HG02588 (cell line): ENCODE results near the gene CEP295NL.
"Not testable (repeated sequence)": the region's sequence is repeated elsewhere in the genome, so short reads cannot be mapped to it uniquely, and the experiment has no call there.

Experiments used
- ATAC-seq: cut with Tn5 transposase; IDR thresholded peaks from one replicate; pipeline ENCODE4 v1.9.1; 2021; ENCODE audit warnings: mild to moderate bottlenecking, moderate library complexity; ENCODE audit not compliant: unreplicated experiment

CEP295NL gene

GRCh38 chr17:78929908-78930775 is 27.1 kb upstream of the CEP295NL start:
- ATAC-seq, result no peak

GRCh38 chr17:78925662-78926555 is 22.9 kb upstream of the CEP295NL start:
- no peak for ATAC-seq

- no peak for ATAC-seq
Observed at GRCh38 chr17:78925234-78925633, 22.2 kb upstream of the CEP295NL start, which contains the start of gene TIMP2. Gene TIMP2 (minus strand): TSS chr17:78925387. CDS start chr17:78925088, 299 bp downstream.

GRCh38 chr17:78924481-78925151 is 21.6 kb upstream of the CEP295NL start:
- no peak for ATAC-seq

- ATAC-seq, result no peak
Observed at GRCh38 chr17:78923660-78924453, 20.9 kb upstream of the CEP295NL start.

- no peak for ATAC-seq
Observed at GRCh38 chr17:78922816-78923498, 20.0 kb upstream of the CEP295NL start.

GRCh38 chr17:78921437-78921971 is 18.5 kb upstream of the CEP295NL start:
- ATAC-seq, result no peak

GRCh38 chr17:78920528-78920927 is 17.5 kb upstream of the CEP295NL start:
- no peak for ATAC-seq

- no peak for ATAC-seq
Observed at GRCh38 chr17:78919861-78920450, 17.0 kb upstream of the CEP295NL start.

- no peak for ATAC-seq
Observed at GRCh38 chr17:78918979-78919378, 16.0 kb upstream of the CEP295NL start.

GRCh38 chr17:78917451-78918275 is 14.7 kb upstream of the CEP295NL start:
- ATAC-seq, result no peak

GRCh38 chr17:78915872-78916632 is 13.1 kb upstream of the CEP295NL start:
- ATAC-seq, result no peak

GRCh38 chr17:78913115-78913514 is 10.1 kb upstream of the CEP295NL start:
- ATAC-seq, result no peak

- ATAC-seq, result no peak
Observed at GRCh38 chr17:78912082-78912481, 9.1 kb upstream of the CEP295NL start.

GRCh38 chr17:78911543-78911942 is 8.5 kb upstream of the CEP295NL start:
- not testable (repeated sequence) for ATAC-seq

- ATAC-seq, result no peak
Observed at GRCh38 chr17:78910497-78911284, 7.7 kb upstream of the CEP295NL start.

- ATAC-seq, result no peak
Observed at GRCh38 chr17:78908426-78908825, 5.4 kb upstream of the CEP295NL start.
